Choroid plexus epithelial cell (primary cell): ENCODE measurements around the gene CEP104.

Experiments used
- DNase-seq: peaks from one replicate; pipeline ENCODE4 v3.0.0-alpha.2; 2010; ENCODE audit warnings: low read depth
- H3K4me3 ChIP-seq: 2 replicates; pipeline ENCODE4 v1.5.1; 2011; ENCODE audit warnings: low read depth, mild to moderate bottlenecking, control low read depth, low read length, moderate library complexity
- CTCF ChIP-seq: conservative IDR thresholded peaks from 2 replicates; pipeline ENCODE4 v1.5.1; 2011; ENCODE audit warnings: low read depth, mild to moderate bottlenecking, control low read depth, inconsistent platforms, low read length, moderate library complexity

Gene CEP104

GRCh38 chr1:3831689-3832088, 25.3 kb downstream of the CEP104 start:
- TF ChIP-seq CTCF = no peak

GRCh38 chr1:3828391-3828790, 28.6 kb downstream of the CEP104 start:
- DNase-seq = no peak
- TF ChIP-seq CTCF = no peak
- no peak overlapping the region for H3K4me3 ChIP-seq

More at GRCh38 chr1:3831689-3832088, 25.3 kb downstream of the CEP104 start:
- DNase-seq = no peak
- no peak overlapping the region for H3K4me3 ChIP-seq

- no peak overlapping the region for H3K4me3 ChIP-seq
- TF ChIP-seq CTCF = no peak
- DNase-seq = peak; percentile 30
Observed at GRCh38 chr1:3827813-3828307, 29.2 kb downstream of the CEP104 start.

GRCh38 chr1:3825356-3825755, 31.7 kb downstream of the CEP104 start:
- peak; percentile 6 for DNase-seq
- H3K4me3 ChIP-seq = no peak overlapping the region
- no peak for TF ChIP-seq CTCF

GRCh38 chr1:3824650-3825049, 32.4 kb downstream of the CEP104 start:
- H3K4me3 ChIP-seq = no peak overlapping the region
- no peak for TF ChIP-seq CTCF
- no peak for DNase-seq

- TF ChIP-seq CTCF = no peak
- DNase-seq = no peak
- no peak overlapping the region for H3K4me3 ChIP-seq
Observed at GRCh38 chr1:3822421-3822820, 34.6 kb downstream of the CEP104 start.

GRCh38 chr1:3821908-3822307, 35.1 kb downstream of the CEP104 start:
- no peak for TF ChIP-seq CTCF
- H3K4me3 ChIP-seq = no peak overlapping the region
- DNase-seq = no peak
